Esophagus muscularis mucosa (tissue), 4 donors: Measurements from ENCODE around the gene TSR2. TPM values are rescaled to one million over a fixed set of nuclear protein-coding genes. Genes with fewer than 3 reads are reported as not detected.

Source experiments
- DNase-seq: peaks from one replicate; pipeline ENCODE4 v3.0.0-alpha.2; 2017; ENCODE audit errors: extremely low spot score
- H3K27ac ChIP-seq, 4 donors: fragments of 200-600 bp; sonication (generic); replicated peaks in 1 of 4; 1 replicate in 3 of 4; 2 replicates in 1 of 4; pipeline ENCODE4 v1.5.1; 2016 to 2019; ENCODE audit warnings: mild to moderate bottlenecking in 1 of 4
- H3K27me3 ChIP-seq, 4 donors: fragments of 200-600 bp; sonication (generic); one replicate each; pipeline versions ENCODE4 v1.5.1 to v1.6.0; 2016 to 2019
- H3K36me3 ChIP-seq, 4 donors: fragments of 200-600 bp; sonication (generic); one replicate each; pipeline ENCODE4 v1.5.1; 2016 to 2019
- H3K4me1 ChIP-seq, 4 donors: fragments of 200-600 bp; sonication (generic); one replicate each; pipeline ENCODE4 v1.5.1; 2016 to 2019
- H3K4me3 ChIP-seq, 4 donors: fragments of 200-600 bp; sonication (generic); 1 replicate in 2 of 4; 2 replicates in 2 of 4; pipeline ENCODE4 v1.5.1; 2016 to 2019; ENCODE audit warnings: mild to moderate bottlenecking in 4 of 4, moderate library complexity in 1 of 4
- H3K9me3 ChIP-seq, 4 donors: fragments of 200-600 bp; sonication (generic); 1 replicate in 3 of 4; 2 replicates in 1 of 4; pipeline ENCODE4 v1.5.1; 2016 to 2019
- EP300 ChIP-seq: sonication (generic); formaldehyde crosslinking; IDR thresholded peaks from one replicate; pipeline ENCODE4 v1.6.1; 2017; ENCODE audit warnings: antibody characterized with exemption
- POLR2A ChIP-seq: fragments of 450-650 bp; IDR thresholded peaks from one replicate; pipeline ENCODE4 v1.6.1; 2017; ENCODE audit warnings: antibody characterized with exemption, moderate library complexity, mild to moderate bottlenecking, low read depth
- POLR2AphosphoS5 ChIP-seq, 2 donors: sonication (generic); formaldehyde crosslinking; IDR thresholded peaks; one replicate each; pipeline ENCODE4 v1.6.1; 2017; ENCODE audit warnings: antibody characterized with exemption in 2 of 2
- WGBS: methylation state at CpG from one replicate; pipeline ENCODE4 v1.1.5; 2018; 5-methylcytosine and 5-hydroxymethylcytosine counted together
- intact Hi-C: fragments of 100-400 bp; cut with DNase I; formaldehyde crosslinking; loops from one replicate; pipeline ENCODE4 v1.15.1; 2023
- total RNA-seq, 4 donors: library from RNA; depleted of rRNA; stranded (reverse); fragments of >200 nt; gene quantifications; one replicate each; pipeline versions ENCODE4 v1.1.0 to v1.2.1, GENCODE V29; 2016
- TF ChIP-seq, protein P1 (sequence below), 3 experiments: fragments of 200-600 bp in 2 of 3; fragments of 450-650 bp in 1 of 3; sonication (generic) in 2 of 3; IDR thresholded peaks; one replicate each; pipeline ENCODE4 v1.5.1; 2017 to 2019; ENCODE audit warnings: antibody characterized with exemption in 3 of 3, mild to moderate bottlenecking in 2 of 3, moderate library complexity in 1 of 3

TSR2 gene
- total RNA-seq, 4 donors from 2014 or later, result 28.2 to 34.0 (median 31.3) TPM

- no peak overlapping the region for H3K27ac ChIP-seq
- no peaks in the 10 kb centered on the region for H3K27me3 ChIP-seq
- DNase-seq, result no peak
- 75% methylated on average over 6 of the region's 6 CpGs for WGBS
- peaks cover 0 to 63% (median 33%) of the 10 kb centered on the region in 4 donors for H3K36me3 ChIP-seq
- peaks cover 11 to 21% (median 18%) of the 10 kb centered on the region in 4 donors for H3K4me1 ChIP-seq
- no peaks in the 10 kb centered on the region for H3K9me3 ChIP-seq
- TF ChIP-seq POLR2A, result no peak
- no peak for TF ChIP-seq POLR2AphosphoS5 (IDR thresholded peaks at IDR 0.05)
- TF ChIP-seq, protein P1, sequence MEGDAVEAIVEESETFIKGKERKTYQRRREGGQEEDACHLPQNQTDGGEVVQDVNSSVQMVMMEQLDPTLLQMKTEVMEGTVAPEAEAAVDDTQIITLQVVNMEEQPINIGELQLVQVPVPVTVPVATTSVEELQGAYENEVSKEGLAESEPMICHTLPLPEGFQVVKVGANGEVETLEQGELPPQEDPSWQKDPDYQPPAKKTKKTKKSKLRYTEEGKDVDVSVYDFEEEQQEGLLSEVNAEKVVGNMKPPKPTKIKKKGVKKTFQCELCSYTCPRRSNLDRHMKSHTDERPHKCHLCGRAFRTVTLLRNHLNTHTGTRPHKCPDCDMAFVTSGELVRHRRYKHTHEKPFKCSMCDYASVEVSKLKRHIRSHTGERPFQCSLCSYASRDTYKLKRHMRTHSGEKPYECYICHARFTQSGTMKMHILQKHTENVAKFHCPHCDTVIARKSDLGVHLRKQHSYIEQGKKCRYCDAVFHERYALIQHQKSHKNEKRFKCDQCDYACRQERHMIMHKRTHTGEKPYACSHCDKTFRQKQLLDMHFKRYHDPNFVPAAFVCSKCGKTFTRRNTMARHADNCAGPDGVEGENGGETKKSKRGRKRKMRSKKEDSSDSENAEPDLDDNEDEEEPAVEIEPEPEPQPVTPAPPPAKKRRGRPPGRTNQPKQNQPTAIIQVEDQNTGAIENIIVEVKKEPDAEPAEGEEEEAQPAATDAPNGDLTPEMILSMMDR (IDR thresholded peaks at IDR 0.05), result no peak
- no peak for TF ChIP-seq EP300
- intact Hi-C loops, result no loop called here
- no peak overlapping the region for H3K4me3 ChIP-seq
Measured at GRCh38 chrX:54444752-54445151, 4.5 kb downstream of the TSR2 start.

DNA sequence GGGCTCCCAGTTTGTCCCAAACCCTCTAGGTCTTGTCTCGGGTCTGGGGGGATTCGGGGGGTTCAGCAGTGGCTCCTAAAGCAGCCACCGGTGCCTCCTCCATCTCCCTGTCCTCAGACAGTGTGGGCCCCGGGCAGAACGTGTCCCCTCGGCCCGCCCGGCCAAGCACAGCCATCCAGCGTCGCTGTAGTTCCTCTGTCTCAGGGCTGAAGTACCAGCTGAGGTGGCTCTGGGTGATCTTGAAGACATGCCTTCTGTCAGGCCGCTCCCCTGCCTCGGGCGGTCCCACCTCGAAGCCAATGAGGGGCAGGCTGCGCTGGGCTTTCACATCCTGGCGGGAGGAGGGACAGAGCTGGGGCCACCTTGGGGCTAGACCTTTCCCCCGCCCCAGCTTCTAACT lies 5.9 kb downstream of the TSR2 start:
- 50% methylated on average over 1 of the region's 17 CpGs for WGBS
- Histone ChIP-seq H3K27ac (no peak overlapping the region), H3K36me3 (peaks cover 0 to 63% (median 33%) of the 10 kb centered on the region in 4 donors), H3K27me3 (no peaks in the 10 kb centered on the region), H3K9me3 (no peaks in the 10 kb centered on the region), H3K4me1 (peaks cover 11 to 16% (median 14%) of the 10 kb centered on the region in 4 donors), H3K4me3 (no peak overlapping the region)
- intact Hi-C loops, result no loop called here
- DNase-seq, result no peak
- TF ChIP-seq, protein P1 (IDR thresholded peaks at IDR 0.05), result no peak
- TF ChIP-seq EP300, result no peak
- no peak for TF ChIP-seq POLR2A
- no peak for TF ChIP-seq POLR2AphosphoS5 (IDR thresholded peaks at IDR 0.05)

GRCh38 chrX:54447461-54447860 lies 7.3 kb downstream of the TSR2 start:
- WGBS, result 68% methylated on average over 5 of the region's 5 CpGs
- DNase-seq, result no peak
- Histone ChIP-seq H3K4me1 (peaks cover 0 to 2% (median under 1%) of the 10 kb centered on the region in 4 donors), H3K27ac (no peak overlapping the region), H3K36me3 (peaks cover 0 to 63% (median 33%) of the 10 kb centered on the region in 4 donors), H3K27me3 (no peaks in the 10 kb centered on the region), H3K9me3 (no peaks in the 10 kb centered on the region), H3K4me3 (no peak overlapping the region)
- intact Hi-C loops, result no loop called here
- TF ChIP-seq POLR2AphosphoS5 (IDR thresholded peaks at IDR 0.05), result no peak
- TF ChIP-seq, protein P1 (IDR thresholded peaks at IDR 0.05), result no peak
- TF ChIP-seq EP300, result no peak
- TF ChIP-seq POLR2A, result no peak

DNA sequence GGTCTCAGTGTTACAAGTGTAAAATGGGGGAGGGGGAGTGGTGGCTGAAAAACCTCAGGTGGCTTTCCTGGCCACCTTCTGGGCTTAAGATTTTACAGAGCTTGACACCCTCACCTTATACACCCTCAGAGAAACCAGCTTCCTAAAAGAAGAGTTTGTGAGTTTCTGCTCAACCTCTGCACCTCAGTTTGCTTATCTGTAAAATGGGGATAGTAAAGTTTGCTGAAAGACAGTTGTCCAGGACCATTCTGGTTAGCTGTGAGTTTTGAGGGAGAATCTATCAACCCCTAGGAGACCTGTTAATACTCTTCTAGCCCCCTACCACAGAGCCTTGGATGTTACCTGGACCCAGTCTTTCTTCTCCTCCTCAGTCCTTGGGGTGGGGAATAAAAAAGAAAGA lies 9.7 kb downstream of the TSR2 start:
- Histone ChIP-seq H3K9me3 (no peaks in the 10 kb centered on the region), H3K27me3 (no peaks in the 10 kb centered on the region), H3K36me3 (peaks cover 0 to 57% (median 23%) of the 10 kb centered on the region in 4 donors), H3K27ac (no peak overlapping the region), H3K4me1 (no peaks in the 10 kb centered on the region), H3K4me3 (no peak overlapping the region)
- intact Hi-C loops, result no loop called here
- TF ChIP-seq POLR2AphosphoS5 (IDR thresholded peaks at IDR 0.05), result no peak
- no peak for TF ChIP-seq EP300
- TF ChIP-seq, protein P1 (IDR thresholded peaks at IDR 0.05), result no peak
- no peak for TF ChIP-seq POLR2A
- no peak for DNase-seq

- H3K36me3 ChIP-seq, result peaks cover 0 to 44% (median 20%) of the 10 kb centered on the region in 4 donors
- intact Hi-C loops, result no loop called here
- TF ChIP-seq POLR2A (no peak), POLR2AphosphoS5 (IDR thresholded peaks at IDR 0.05) (no peak), EP300 (no peak)
- TF ChIP-seq, protein P1 (IDR thresholded peaks at IDR 0.05), result no peak
- no peaks in the 10 kb centered on the region for H3K27me3 ChIP-seq
- no peaks in the 10 kb centered on the region for H3K4me1 ChIP-seq
- 54% methylated on average over 2 of the region's 2 CpGs for WGBS
- no peaks in the 10 kb centered on the region for H3K9me3 ChIP-seq
- no peak for DNase-seq
- no peak overlapping the region for H3K4me3 ChIP-seq
- H3K27ac ChIP-seq, result no peak overlapping the region
Measured at GRCh38 chrX:54452920-54453319, 12.7 kb downstream of the TSR2 start.
